ENCODE results near the gene KBTBD8.

Gene KBTBD8

GRCh38 chr3:66971891-66972551, 26.1 kb upstream of the KBTBD8 start:
- Histone ChIP-seq H3K9ac (ENCODE audit: low read depth, low read length) (peak overlapping the region; percentile 34; the same call in 1 of the 2 replicates), H3K27me3 (ENCODE audit: insufficient read depth, low read length, poor library complexity) (peaks cover 7% of the 10 kb centered on the region), H3K9me3 (ENCODE audit: insufficient read depth, low read length, severe bottlenecking) (no peaks in the 10 kb centered on the region), H3K27ac (ENCODE audit: low read length) (no peak overlapping the region), H3K36me3 (ENCODE audit: insufficient read depth, low read length) (no peaks in the 10 kb centered on the region), H3K4me3 (ENCODE audit: low read depth in 1 of 2, low read length in 2 of 2) (peak overlapping the region in 1 of 2 experiments; percentile 49; a peak in 2 of 4 replicates), H2AFZ (ENCODE audit: low read depth, low read length) (peak overlapping the region; percentile 72), H3K4me2 (ENCODE audit: insufficient read depth, low read length) (peak overlapping the region; percentile 58), H3K79me2 (ENCODE audit: insufficient read depth, low read length) (no peaks in the 10 kb centered on the region), H4K20me1 (ENCODE audit: insufficient read depth, low read length) (no peaks in the 10 kb centered on the region), H3K4me1 (ENCODE audit: insufficient read depth, low read length) (peaks cover 16% of the 10 kb centered on the region; the same call in 1 of the 2 replicates)
- TF ChIP-seq CTCF (IDR thresholded peaks at IDR 0.05; ENCODE audit: borderline replicate concordance, extremely low read depth, low read length, poor library complexity, severe bottlenecking): peak; percentile 82
- no peak for TF ChIP-seq EZH2 (IDR thresholded peaks at IDR 0.05; ENCODE audit: borderline replicate concordance, low read depth, low read length, severe bottlenecking)
- DNase-seq: peak; percentile 69
- ATAC-seq (ENCODE audit: insufficient read depth, low read depth): peak; percentile 91

- no peak for ATAC-seq (ENCODE audit: insufficient read depth, low read depth)
Measured at GRCh38 chr3:66980791-66981190, 17.3 kb upstream of the KBTBD8 start.

GRCh38 chr3:66983101-66983500, 15.0 kb upstream of the KBTBD8 start:
- no peaks in the 10 kb centered on the region for H3K4me1 ChIP-seq (ENCODE audit: insufficient read depth, low read length)
- peaks cover 6% of the 10 kb centered on the region for H3K27me3 ChIP-seq (ENCODE audit: insufficient read depth, low read length, poor library complexity)
- no peaks in the 10 kb centered on the region for H4K20me1 ChIP-seq (ENCODE audit: insufficient read depth, low read length)
- TF ChIP-seq EZH2 (IDR thresholded peaks at IDR 0.05; ENCODE audit: borderline replicate concordance, low read depth, low read length, severe bottlenecking) (no peak), CTCF (IDR thresholded peaks at IDR 0.05; ENCODE audit: borderline replicate concordance, extremely low read depth, low read length, poor library complexity, severe bottlenecking) (no peak)
- H3K79me2 ChIP-seq (ENCODE audit: insufficient read depth, low read length): no peaks in the 10 kb centered on the region
- ATAC-seq (ENCODE audit: insufficient read depth, low read depth) (no peak), DNase-seq (no peak)
- H2AFZ ChIP-seq (ENCODE audit: low read depth, low read length): no peak overlapping the region
- no peaks in the 10 kb centered on the region for H3K36me3 ChIP-seq (ENCODE audit: insufficient read depth, low read length)
- no peak overlapping the region for H3K4me3 ChIP-seq (ENCODE audit: low read depth in 1 of 2, low read length in 2 of 2)
- H3K9me3 ChIP-seq (ENCODE audit: insufficient read depth, low read length, severe bottlenecking): no peaks in the 10 kb centered on the region
- H3K4me2 ChIP-seq (ENCODE audit: insufficient read depth, low read length): no peak overlapping the region
- H3K27ac ChIP-seq (ENCODE audit: low read length): no peak overlapping the region
- H3K9ac ChIP-seq (ENCODE audit: low read depth, low read length): no peak overlapping the region

More at GRCh38 chr3:66980791-66981190, 17.3 kb upstream of the KBTBD8 start:
- H3K4me2 ChIP-seq (ENCODE audit: insufficient read depth, low read length): no peak overlapping the region
- DNase-seq: no peak
- TF ChIP-seq CTCF (IDR thresholded peaks at IDR 0.05; ENCODE audit: borderline replicate concordance, extremely low read depth, low read length, poor library complexity, severe bottlenecking) (no peak), EZH2 (IDR thresholded peaks at IDR 0.05; ENCODE audit: borderline replicate concordance, low read depth, low read length, severe bottlenecking) (no peak)
- H3K27ac ChIP-seq (ENCODE audit: low read length): no peak overlapping the region
- H3K4me1 ChIP-seq (ENCODE audit: insufficient read depth, low read length): no peaks in the 10 kb centered on the region
- no peak overlapping the region for H3K9ac ChIP-seq (ENCODE audit: low read depth, low read length)
- H3K9me3 ChIP-seq (ENCODE audit: insufficient read depth, low read length, severe bottlenecking): no peaks in the 10 kb centered on the region
- no peaks in the 10 kb centered on the region for H3K79me2 ChIP-seq (ENCODE audit: insufficient read depth, low read length)
- H3K36me3 ChIP-seq (ENCODE audit: insufficient read depth, low read length): no peaks in the 10 kb centered on the region
- no peaks in the 10 kb centered on the region for H4K20me1 ChIP-seq (ENCODE audit: insufficient read depth, low read length)
- peaks cover 6% of the 10 kb centered on the region for H3K27me3 ChIP-seq (ENCODE audit: insufficient read depth, low read length, poor library complexity)
- H2AFZ ChIP-seq (ENCODE audit: low read depth, low read length): no peak overlapping the region
- no peak overlapping the region for H3K4me3 ChIP-seq (ENCODE audit: low read depth in 1 of 2, low read length in 2 of 2)
